ENCODE measurements around the gene TFR2.

TFR2 gene

DNA sequence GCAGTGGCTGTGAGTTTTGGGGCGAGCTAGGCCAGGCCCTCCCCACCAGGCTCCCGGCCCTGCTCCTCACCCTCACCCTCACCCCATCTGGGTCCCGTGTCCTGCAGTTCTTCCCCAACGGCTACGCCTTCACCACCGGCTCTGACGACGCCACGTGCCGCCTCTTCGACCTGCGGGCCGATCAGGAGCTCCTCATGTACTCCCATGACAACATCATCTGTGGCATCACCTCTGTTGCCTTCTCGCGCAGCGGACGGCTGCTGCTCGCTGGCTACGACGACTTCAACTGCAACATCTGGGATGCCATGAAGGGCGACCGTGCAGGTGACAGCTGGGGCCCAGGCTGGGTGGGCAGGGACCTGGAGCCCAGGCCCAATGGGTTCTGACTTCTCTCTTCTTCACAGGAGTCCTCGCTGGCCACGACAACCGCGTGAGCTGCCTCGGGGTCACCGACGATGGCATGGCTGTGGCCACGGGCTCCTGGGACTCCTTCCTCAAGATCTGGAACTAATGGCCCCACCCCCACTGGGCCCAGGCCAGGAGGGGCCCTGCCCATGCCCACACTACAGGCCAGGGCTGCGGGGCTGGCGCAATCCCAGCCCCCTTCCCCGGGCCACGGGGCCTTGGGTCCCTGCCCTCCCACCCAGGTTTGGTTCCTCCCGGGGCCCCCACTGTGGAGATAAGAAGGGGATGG lies 37.1 kb upstream of the TFR2 start:
- TF ChIP-seq, protein P1, sequence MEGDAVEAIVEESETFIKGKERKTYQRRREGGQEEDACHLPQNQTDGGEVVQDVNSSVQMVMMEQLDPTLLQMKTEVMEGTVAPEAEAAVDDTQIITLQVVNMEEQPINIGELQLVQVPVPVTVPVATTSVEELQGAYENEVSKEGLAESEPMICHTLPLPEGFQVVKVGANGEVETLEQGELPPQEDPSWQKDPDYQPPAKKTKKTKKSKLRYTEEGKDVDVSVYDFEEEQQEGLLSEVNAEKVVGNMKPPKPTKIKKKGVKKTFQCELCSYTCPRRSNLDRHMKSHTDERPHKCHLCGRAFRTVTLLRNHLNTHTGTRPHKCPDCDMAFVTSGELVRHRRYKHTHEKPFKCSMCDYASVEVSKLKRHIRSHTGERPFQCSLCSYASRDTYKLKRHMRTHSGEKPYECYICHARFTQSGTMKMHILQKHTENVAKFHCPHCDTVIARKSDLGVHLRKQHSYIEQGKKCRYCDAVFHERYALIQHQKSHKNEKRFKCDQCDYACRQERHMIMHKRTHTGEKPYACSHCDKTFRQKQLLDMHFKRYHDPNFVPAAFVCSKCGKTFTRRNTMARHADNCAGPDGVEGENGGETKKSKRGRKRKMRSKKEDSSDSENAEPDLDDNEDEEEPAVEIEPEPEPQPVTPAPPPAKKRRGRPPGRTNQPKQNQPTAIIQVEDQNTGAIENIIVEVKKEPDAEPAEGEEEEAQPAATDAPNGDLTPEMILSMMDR (IDR thresholded peaks at IDR 0.05; ENCODE audit: low read depth, low read length, missing control alignments), result no peak
- no peak for DNase-seq (ENCODE audit: low read depth)
- in situ Hi-C loops (cut with HindIII; ENCODE audit: low sequenced_read_pairs), result no loop called here
- H3K4me3 ChIP-seq (ENCODE audit: low read depth, low read length), result no peak overlapping the region

DNA sequence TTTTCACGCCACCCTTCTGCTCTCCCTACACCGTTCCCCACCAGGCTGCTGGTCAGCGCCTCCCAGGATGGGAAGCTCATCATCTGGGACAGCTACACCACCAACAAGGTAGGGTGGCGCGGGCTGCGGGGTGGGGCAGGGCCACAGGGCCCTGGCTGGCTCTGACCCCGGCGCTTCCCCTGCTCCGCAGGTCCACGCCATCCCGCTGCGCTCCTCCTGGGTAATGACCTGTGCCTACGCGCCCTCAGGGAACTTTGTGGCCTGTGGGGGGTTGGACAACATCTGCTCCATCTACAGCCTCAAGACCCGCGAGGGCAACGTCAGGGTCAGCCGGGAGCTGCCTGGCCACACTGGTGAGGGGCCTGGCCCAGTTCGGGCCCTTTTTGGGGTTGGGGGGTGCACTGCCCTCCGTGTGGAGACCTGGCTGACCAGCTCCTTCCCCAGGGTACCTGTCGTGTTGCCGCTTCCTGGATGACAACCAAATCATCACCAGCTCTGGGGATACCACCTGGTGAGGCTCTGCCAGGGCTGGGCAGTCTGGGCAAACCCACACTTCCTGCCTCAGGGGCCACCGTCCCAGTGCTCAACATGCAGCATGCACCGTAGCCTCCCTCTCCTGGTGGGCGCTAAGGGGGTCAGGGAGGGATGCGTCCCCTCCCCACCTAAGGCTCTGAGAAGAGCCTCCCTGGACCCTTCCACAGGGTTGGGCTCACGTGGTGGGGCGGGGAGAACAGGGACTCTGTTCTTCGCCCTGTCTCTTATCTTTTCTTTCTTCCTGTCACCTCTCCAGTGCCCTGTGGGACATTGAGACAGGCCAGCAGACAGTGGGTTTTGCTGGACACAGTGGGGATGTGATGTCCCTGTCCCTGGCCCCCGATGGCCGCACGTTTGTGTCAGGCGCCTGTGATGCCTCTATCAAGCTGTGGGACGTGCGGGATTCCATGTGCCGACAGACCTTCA lies 36.2 kb upstream of the TFR2 start:
- in situ Hi-C loops (cut with HindIII; ENCODE audit: low sequenced_read_pairs), result no loop called here
- H3K4me3 ChIP-seq (ENCODE audit: low read depth, low read length), result no peak overlapping the region
- TF ChIP-seq, protein P1 (IDR thresholded peaks at IDR 0.05; ENCODE audit: low read depth, low read length, missing control alignments), result no peak
- DNase-seq (ENCODE audit: low read depth), result no peak

DNA sequence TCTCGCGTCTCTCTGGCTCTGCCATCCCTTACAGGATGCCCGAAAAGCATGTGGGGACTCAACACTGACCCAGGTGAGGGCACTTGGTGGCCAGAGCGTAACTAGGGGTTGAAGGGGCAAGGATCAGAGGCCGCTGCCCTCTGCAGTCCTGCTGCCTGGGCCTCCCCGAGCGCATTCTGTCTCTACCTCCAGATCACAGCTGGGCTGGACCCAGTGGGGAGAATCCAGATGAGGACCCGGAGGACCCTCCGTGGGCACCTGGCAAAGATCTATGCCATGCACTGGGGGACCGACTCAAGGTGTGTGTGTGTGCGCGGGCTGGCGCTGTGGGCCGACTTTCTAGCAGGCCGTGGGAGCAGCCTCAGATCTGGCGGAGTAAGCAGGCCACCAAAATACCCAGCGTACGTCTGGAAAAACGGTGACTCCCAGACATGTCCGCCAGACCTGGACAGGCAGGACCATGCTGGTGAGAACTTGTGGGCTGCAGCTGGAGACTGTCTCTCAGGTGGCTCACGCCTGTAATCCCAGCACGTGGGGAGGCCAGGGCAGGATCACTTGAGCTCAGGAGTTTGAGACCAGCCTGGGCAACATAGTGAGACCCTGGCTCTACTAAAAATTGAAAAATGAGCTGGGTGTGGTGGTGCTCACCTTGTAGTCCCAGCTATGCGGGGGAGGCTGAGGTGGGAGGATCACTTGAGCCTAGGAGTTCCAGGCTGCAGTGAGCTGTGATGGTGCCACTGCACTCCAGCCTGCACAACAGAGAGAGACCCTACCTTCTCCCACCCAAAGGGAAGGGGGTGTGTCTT lies 35.4 kb upstream of the TFR2 start:
- TF ChIP-seq, protein P1 (IDR thresholded peaks at IDR 0.05; ENCODE audit: low read depth, low read length, missing control alignments), result no peak
- no peak for DNase-seq (ENCODE audit: low read depth)
- in situ Hi-C loops (cut with HindIII; ENCODE audit: low sequenced_read_pairs), result no loop called here
- peak overlapping the region; percentile 96 for H3K4me3 ChIP-seq (ENCODE audit: low read depth, low read length)

DNA sequence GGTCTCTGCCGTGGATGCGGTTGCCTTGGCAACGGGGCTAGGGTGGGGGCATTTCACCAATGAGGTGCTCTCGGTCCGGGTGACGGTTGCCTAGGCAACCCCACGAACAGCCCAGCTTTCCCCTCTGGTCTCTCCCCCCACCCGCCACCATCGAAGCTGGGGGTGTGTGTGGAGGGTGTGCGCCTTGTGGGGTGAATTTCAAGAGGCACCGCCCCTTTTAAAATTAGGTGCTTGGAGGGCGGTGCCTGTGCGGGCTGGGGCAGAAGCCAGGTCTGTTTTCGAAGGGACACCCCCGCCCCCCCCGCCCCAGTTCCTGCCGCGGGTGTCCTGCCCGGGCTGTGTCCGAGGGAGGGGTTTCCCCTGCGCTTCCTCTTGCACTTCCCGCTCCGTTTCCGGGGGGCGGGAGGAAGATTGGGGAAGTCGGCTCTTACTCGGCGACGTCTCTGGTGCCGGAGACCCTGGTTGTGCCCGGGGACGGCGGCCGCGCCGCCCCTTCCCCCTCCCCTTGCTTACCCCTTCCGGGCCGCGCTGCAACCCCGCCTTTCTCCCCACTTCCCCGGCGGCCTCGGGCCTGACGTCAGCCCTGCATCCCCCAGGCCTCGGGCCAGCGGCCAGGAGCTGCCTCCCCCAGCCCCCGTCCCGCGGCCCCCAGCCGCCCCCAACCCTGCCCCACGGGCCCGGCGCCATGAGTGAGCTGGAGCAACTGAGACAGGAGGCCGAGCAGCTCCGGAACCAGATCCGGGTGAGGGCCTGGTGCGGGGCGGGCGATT lies 34.4 kb upstream of the TFR2 start:
- TF ChIP-seq, protein P1 (IDR thresholded peaks at IDR 0.05; ENCODE audit: low read depth, low read length, missing control alignments), result no peak
- in situ Hi-C loops (cut with HindIII; ENCODE audit: low sequenced_read_pairs), result no loop called here
- no peak for DNase-seq (ENCODE audit: low read depth)
- peak overlapping the region; percentile 96 for H3K4me3 ChIP-seq (ENCODE audit: low read depth, low read length)

DNA sequence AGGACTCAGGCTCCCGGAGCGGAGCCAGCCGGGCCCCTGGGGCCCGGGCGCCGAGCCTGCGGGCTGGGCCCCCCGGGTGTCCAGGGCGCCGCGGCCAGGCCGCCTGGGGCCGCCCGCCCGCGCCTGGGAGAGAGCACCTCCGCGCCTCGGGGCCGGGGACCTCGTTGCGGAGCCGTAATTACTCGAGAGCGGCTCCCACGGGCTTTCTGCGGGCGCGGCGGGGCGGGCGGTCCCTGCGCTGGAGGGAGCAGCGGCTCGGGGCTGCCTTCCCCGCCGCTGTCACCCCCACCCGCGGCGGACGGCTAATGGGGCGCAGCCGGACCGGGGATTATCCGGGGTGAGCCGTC lies 33.7 kb upstream of the TFR2 start:
- in situ Hi-C loops (cut with HindIII; ENCODE audit: low sequenced_read_pairs), result no loop called here
- no peak for DNase-seq (ENCODE audit: low read depth)

More for the DNA sequence above, 33.7 kb upstream of the TFR2 start:
- peak overlapping the region; percentile 96 for H3K4me3 ChIP-seq (ENCODE audit: low read depth, low read length)
- TF ChIP-seq, protein P1 (IDR thresholded peaks at IDR 0.05; ENCODE audit: low read depth, low read length, missing control alignments), result no peak

Data from astrocyte of the cerebellum (primary cell).